A549 (cell line): Measurements from ENCODE around the gene MACF1.

Experiments
- CEBPB ChIP-seq, 2 experiments: fragments of >200 bp in 1 of 2; sonication (Bioruptor Twin) in 1 of 2; formaldehyde crosslinking in 1 of 2; IDR thresholded peaks; 2 replicates each; pipeline ENCODE4 v1.6.1; 2012 to 2016
- CHD2 ChIP-seq: fragments of 150-350 bp; IDR thresholded peaks from 2 replicates; pipeline ENCODE4 v1.6.1; 2014; ENCODE audit warnings: low read length; ENCODE audit not compliant: partially characterized antibody
- CHD4 ChIP-seq: fragments of 200-600 bp; sonication (generic); IDR thresholded peaks from 2 replicates; pipeline ENCODE4 v1.6.1; 2016; ENCODE audit warnings: antibody characterized with exemption, mild to moderate bottlenecking, borderline replicate concordance
- EHMT2 ChIP-seq: fragments of 200-600 bp; sonication (generic); IDR thresholded peaks from 2 replicates; pipeline ENCODE4 v1.6.1; 2016; ENCODE audit warnings: antibody characterized with exemption, low read depth, mild to moderate bottlenecking, moderate library complexity
- KDM1A ChIP-seq: fragments of 200-600 bp; sonication (generic); IDR thresholded peaks from 2 replicates; pipeline ENCODE4 v1.6.1; 2016; ENCODE audit warnings: low read depth, mild to moderate bottlenecking
- RCOR1 ChIP-seq: fragments of 150-350 bp; IDR thresholded peaks from 2 replicates; pipeline ENCODE4 v1.6.1; 2014; ENCODE audit warnings: antibody characterized with exemption, low read length, low read depth
- USF2 ChIP-seq: fragments of 450-650 bp; IDR thresholded peaks from 2 replicates; pipeline ENCODE4 v1.6.1; 2014; ENCODE audit warnings: antibody characterized with exemption
- ZNF302 ChIP-seq: fragments of 250-450 bp; sonication (Bioruptor Pico); IDR thresholded peaks from 2 replicates; pipeline ENCODE4 v1.9.0; 2021; ENCODE audit warnings: inconsistent platforms, mild to moderate bottlenecking, moderate library complexity
- TF ChIP-seq, protein P1 (sequence below): fragments of >200 bp; sonication (Bioruptor Twin); formaldehyde crosslinking; IDR thresholded peaks from 3 replicates; pipeline ENCODE4 v1.5.1; 2016
- TF ChIP-seq, protein P2 (sequence below): fragments of 200-600 bp; sonication (generic); IDR thresholded peaks from 2 replicates; pipeline ENCODE4 v1.6.1; 2016; ENCODE audit warnings: antibody characterized with exemption, mild to moderate bottlenecking, moderate library complexity

- TF ChIP-seq CEBPB (IDR thresholded peaks at IDR 0.05), result no peak
- no peak for TF ChIP-seq ZNF302 (CRISPR knock-in tag)
- TF ChIP-seq, protein P1, sequence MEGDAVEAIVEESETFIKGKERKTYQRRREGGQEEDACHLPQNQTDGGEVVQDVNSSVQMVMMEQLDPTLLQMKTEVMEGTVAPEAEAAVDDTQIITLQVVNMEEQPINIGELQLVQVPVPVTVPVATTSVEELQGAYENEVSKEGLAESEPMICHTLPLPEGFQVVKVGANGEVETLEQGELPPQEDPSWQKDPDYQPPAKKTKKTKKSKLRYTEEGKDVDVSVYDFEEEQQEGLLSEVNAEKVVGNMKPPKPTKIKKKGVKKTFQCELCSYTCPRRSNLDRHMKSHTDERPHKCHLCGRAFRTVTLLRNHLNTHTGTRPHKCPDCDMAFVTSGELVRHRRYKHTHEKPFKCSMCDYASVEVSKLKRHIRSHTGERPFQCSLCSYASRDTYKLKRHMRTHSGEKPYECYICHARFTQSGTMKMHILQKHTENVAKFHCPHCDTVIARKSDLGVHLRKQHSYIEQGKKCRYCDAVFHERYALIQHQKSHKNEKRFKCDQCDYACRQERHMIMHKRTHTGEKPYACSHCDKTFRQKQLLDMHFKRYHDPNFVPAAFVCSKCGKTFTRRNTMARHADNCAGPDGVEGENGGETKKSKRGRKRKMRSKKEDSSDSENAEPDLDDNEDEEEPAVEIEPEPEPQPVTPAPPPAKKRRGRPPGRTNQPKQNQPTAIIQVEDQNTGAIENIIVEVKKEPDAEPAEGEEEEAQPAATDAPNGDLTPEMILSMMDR, result peak; percentile 17; the same call in 2 of the 3 replicates
- TF ChIP-seq CHD2, result no peak
- TF ChIP-seq EHMT2, result no peak
- TF ChIP-seq, protein P2, sequence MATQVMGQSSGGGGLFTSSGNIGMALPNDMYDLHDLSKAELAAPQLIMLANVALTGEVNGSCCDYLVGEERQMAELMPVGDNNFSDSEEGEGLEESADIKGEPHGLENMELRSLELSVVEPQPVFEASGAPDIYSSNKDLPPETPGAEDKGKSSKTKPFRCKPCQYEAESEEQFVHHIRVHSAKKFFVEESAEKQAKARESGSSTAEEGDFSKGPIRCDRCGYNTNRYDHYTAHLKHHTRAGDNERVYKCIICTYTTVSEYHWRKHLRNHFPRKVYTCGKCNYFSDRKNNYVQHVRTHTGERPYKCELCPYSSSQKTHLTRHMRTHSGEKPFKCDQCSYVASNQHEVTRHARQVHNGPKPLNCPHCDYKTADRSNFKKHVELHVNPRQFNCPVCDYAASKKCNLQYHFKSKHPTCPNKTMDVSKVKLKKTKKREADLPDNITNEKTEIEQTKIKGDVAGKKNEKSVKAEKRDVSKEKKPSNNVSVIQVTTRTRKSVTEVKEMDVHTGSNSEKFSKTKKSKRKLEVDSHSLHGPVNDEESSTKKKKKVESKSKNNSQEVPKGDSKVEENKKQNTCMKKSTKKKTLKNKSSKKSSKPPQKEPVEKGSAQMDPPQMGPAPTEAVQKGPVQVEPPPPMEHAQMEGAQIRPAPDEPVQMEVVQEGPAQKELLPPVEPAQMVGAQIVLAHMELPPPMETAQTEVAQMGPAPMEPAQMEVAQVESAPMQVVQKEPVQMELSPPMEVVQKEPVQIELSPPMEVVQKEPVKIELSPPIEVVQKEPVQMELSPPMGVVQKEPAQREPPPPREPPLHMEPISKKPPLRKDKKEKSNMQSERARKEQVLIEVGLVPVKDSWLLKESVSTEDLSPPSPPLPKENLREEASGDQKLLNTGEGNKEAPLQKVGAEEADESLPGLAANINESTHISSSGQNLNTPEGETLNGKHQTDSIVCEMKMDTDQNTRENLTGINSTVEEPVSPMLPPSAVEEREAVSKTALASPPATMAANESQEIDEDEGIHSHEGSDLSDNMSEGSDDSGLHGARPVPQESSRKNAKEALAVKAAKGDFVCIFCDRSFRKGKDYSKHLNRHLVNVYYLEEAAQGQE, result no peak
- TF ChIP-seq USF2, result no peak
- no peak for TF ChIP-seq KDM1A
- TF ChIP-seq RCOR1, result no peak
- TF ChIP-seq CHD4, result no peak
These were observed 61.8 kb downstream of the MACF1 start for GRCh38 chr1:39266269-39266668.
